ENCODE measurements around the gene SSTR4. TPM values are rescaled to one million over a fixed set of nuclear protein-coding genes. Genes with fewer than 3 reads are reported as not detected.

Gene SSTR4
- total RNA-seq, 1 donor from 2014 or later: not detected

- Mint-ChIP-seq H3K4me1 (no peaks in the 10 kb centered on the region), H3K27me3 (peaks cover 23% of the 10 kb centered on the region), H3K9me3 (no peaks in the 10 kb centered on the region), H3K27ac (no peak overlapping the region), H3K36me3 (ENCODE audit: low read depth) (no peaks in the 10 kb centered on the region), H3K4me3 (no peak overlapping the region)
- no peak for DNase-seq
- intact Hi-C loops (cut with micrococcal nuclease): no loop called here
Observed at GRCh38 chr20:23059001-23059400, 23.9 kb downstream of the SSTR4 start.

- Mint-ChIP-seq H3K36me3 (ENCODE audit: low read depth) (no peaks in the 10 kb centered on the region), H3K4me3 (no peak overlapping the region), H3K9me3 (no peaks in the 10 kb centered on the region), H3K27me3 (peaks cover 21% of the 10 kb centered on the region), H3K27ac (no peak overlapping the region), H3K4me1 (no peaks in the 10 kb centered on the region)
- DNase-seq: no peak
- intact Hi-C loops (cut with micrococcal nuclease): no loop called here
Observed at GRCh38 chr20:23059846-23060245, 24.7 kb downstream of the SSTR4 start.

DNA sequence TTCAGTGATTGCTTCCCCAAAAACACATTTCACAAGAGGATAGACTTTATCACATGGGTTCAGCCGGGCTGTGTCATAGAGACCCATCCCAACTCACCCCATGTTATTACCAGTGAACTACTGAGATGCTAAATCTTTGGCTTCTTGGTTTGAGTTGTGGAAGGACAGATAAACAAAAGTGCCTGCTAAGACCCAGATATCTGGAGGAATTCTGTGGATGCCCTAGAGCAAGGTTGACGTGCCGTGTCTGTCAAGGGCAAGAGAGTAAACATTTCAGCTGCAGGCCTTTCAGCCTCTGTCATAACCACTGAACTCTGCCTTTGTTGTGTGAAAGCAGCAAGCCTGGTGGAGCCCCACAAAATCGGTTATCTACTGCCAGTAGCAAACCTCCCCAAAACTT is 25.5 kb downstream of the SSTR4 start:
- no peaks in the 10 kb centered on the region for H3K9me3 Mint-ChIP-seq
- no peaks in the 10 kb centered on the region for H3K36me3 Mint-ChIP-seq (ENCODE audit: low read depth)
- peaks cover 21% of the 10 kb centered on the region for H3K27me3 Mint-ChIP-seq
- no peak overlapping the region for H3K4me3 Mint-ChIP-seq
- H3K27ac Mint-ChIP-seq: no peak overlapping the region
- intact Hi-C loops (cut with micrococcal nuclease): no loop called here
- H3K4me1 Mint-ChIP-seq: no peaks in the 10 kb centered on the region
- no peak for DNase-seq

DNA sequence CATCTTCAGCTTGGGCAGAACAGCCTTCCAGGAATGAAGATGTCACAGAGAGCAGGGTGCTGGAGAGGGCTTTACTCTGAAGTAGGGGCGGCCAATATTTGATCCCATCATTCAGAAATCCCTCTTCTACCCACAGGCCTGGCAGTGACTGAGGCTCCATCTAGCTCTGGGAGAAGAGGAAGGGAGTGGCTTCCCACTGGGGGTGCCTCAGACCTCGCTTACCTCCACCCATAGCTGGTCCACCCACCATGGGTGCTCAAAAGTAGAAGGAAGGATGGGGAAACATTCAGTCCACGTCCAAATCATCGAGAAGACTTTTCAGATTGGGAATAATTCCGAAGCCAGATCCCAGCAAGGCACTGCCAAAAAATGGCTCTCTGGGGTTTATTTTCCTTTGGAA is 26.1 kb downstream of the SSTR4 start:
- Mint-ChIP-seq H3K9me3 (no peaks in the 10 kb centered on the region), H3K4me3 (no peak overlapping the region), H3K27me3 (peaks cover 17% of the 10 kb centered on the region), H3K4me1 (no peaks in the 10 kb centered on the region), H3K36me3 (ENCODE audit: low read depth) (no peaks in the 10 kb centered on the region), H3K27ac (no peak overlapping the region)
- DNase-seq: no peak
- intact Hi-C loops (cut with micrococcal nuclease): no loop called here

- intact Hi-C loops (cut with micrococcal nuclease): no loop called here
- no peaks in the 10 kb centered on the region for H3K36me3 Mint-ChIP-seq (ENCODE audit: low read depth)
- no peak overlapping the region for H3K27ac Mint-ChIP-seq
- DNase-seq: no peak
- H3K4me1 Mint-ChIP-seq: no peaks in the 10 kb centered on the region
- no peak overlapping the region for H3K4me3 Mint-ChIP-seq
- H3K27me3 Mint-ChIP-seq: peaks cover 18% of the 10 kb centered on the region
- H3K9me3 Mint-ChIP-seq: no peaks in the 10 kb centered on the region
Observed at GRCh38 chr20:23061734-23062561, 26.8 kb downstream of the SSTR4 start.

- Mint-ChIP-seq H3K9me3 (no peaks in the 10 kb centered on the region), H3K27ac (no peak overlapping the region), H3K27me3 (peaks cover 17% of the 10 kb centered on the region), H3K4me1 (no peaks in the 10 kb centered on the region), H3K4me3 (no peak overlapping the region), H3K36me3 (ENCODE audit: low read depth) (no peaks in the 10 kb centered on the region)
- intact Hi-C loops (cut with micrococcal nuclease): no loop called here
- no peak for DNase-seq
Observed at GRCh38 chr20:23062632-23063031, 27.5 kb downstream of the SSTR4 start.

- intact Hi-C loops (cut with micrococcal nuclease): no loop called here
- Mint-ChIP-seq H3K27ac (no peak overlapping the region), H3K9me3 (no peaks in the 10 kb centered on the region), H3K36me3 (ENCODE audit: low read depth) (no peaks in the 10 kb centered on the region), H3K4me3 (no peak overlapping the region), H3K4me1 (no peaks in the 10 kb centered on the region), H3K27me3 (peaks cover 17% of the 10 kb centered on the region)
- no peak for DNase-seq
Observed at GRCh38 chr20:23063168-23063567, 28.1 kb downstream of the SSTR4 start.

GRCh38 chr20:23063581-23063980 is 28.5 kb downstream of the SSTR4 start:
- DNase-seq: no peak
- intact Hi-C loops (cut with micrococcal nuclease): no loop called here
- Mint-ChIP-seq H3K4me1 (no peaks in the 10 kb centered on the region), H3K9me3 (no peaks in the 10 kb centered on the region), H3K27ac (no peak overlapping the region), H3K4me3 (no peak overlapping the region), H3K27me3 (peaks cover 17% of the 10 kb centered on the region), H3K36me3 (ENCODE audit: low read depth) (no peaks in the 10 kb centered on the region)

DNA sequence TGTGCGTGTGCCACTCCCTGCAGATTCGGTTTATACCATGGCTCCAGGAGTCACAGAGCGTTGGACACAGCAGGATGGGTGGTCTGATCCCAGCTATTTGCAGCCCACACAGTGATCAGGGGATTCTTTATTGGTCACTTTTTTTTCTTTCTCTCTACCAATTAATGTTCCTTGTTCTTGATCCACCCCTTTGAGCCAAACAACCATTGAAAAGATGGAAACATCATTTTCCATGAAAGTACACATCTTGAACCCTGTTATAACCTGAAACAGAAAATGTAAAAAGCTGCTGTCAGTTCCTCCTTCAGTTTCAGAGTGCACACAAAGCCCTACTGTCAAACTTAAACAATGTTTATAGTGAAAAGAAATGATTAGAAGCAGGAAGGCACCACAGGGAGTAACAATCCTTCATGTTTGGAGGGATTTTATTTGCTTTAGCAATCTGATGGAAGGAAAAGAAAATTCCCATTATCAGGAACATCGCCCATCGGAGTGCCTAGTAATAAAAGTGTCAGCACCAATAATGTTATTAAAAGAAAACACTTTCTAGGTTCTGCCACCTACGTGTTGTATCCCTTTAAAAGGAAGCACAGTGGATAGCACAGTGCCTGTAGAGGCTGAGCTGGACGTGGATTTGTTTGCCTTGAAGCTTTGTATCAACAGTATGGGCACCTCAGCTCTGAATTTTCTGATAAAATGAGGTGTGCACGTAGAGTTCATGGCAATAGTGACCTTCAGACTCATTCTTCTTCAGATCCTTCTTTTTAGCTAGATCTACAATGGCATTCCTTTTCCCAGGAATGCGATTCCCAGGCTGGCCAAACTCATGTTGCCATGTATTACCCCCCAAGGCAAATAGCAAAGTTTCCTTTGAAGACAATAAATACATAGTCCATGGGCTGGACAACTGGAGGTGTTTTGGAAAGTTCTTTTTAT is 30.4 kb downstream of the SSTR4 start:
- H3K4me1 Mint-ChIP-seq: no peaks in the 10 kb centered on the region
- peaks cover 14% of the 10 kb centered on the region for H3K27me3 Mint-ChIP-seq
- no peak overlapping the region for H3K4me3 Mint-ChIP-seq
- H3K36me3 Mint-ChIP-seq (ENCODE audit: low read depth): no peaks in the 10 kb centered on the region
- H3K27ac Mint-ChIP-seq: no peak overlapping the region
- no peak for DNase-seq
- H3K9me3 Mint-ChIP-seq: no peaks in the 10 kb centered on the region
- intact Hi-C loops (cut with micrococcal nuclease): no loop called here

GRCh38 chr20:23066772-23067171 is 31.7 kb downstream of the SSTR4 start:
- peaks cover 14% of the 10 kb centered on the region for H3K27me3 Mint-ChIP-seq

GRCh38 chr20:23068283-23068682 is 33.2 kb downstream of the SSTR4 start:
- H3K4me3 Mint-ChIP-seq: no peak overlapping the region

More at GRCh38 chr20:23066772-23067171, 31.7 kb downstream of the SSTR4 start:
- no peaks in the 10 kb centered on the region for H3K36me3 Mint-ChIP-seq (ENCODE audit: low read depth)
- no peaks in the 10 kb centered on the region for H3K9me3 Mint-ChIP-seq
- no peak overlapping the region for H3K4me3 Mint-ChIP-seq
- no peak for DNase-seq
- H3K4me1 Mint-ChIP-seq: no peaks in the 10 kb centered on the region
- intact Hi-C loops (cut with micrococcal nuclease): no loop called here
- H3K27ac Mint-ChIP-seq: no peak overlapping the region

GRCh38 chr20:23069108-23069507 is 34.0 kb downstream of the SSTR4 start:
- no peaks in the 10 kb centered on the region for H3K4me1 Mint-ChIP-seq
- DNase-seq: no peak
- no peaks in the 10 kb centered on the region for H3K36me3 Mint-ChIP-seq (ENCODE audit: low read depth)
- no peaks in the 10 kb centered on the region for H3K9me3 Mint-ChIP-seq
- intact Hi-C loops (cut with micrococcal nuclease): no loop called here
- peaks cover 10% of the 10 kb centered on the region for H3K27me3 Mint-ChIP-seq
- H3K27ac Mint-ChIP-seq: no peak overlapping the region
- H3K4me3 Mint-ChIP-seq: no peak overlapping the region

More at GRCh38 chr20:23068283-23068682, 33.2 kb downstream of the SSTR4 start:
- Mint-ChIP-seq H3K36me3 (ENCODE audit: low read depth) (no peaks in the 10 kb centered on the region), H3K27ac (no peak overlapping the region), H3K9me3 (no peaks in the 10 kb centered on the region), H3K4me1 (no peaks in the 10 kb centered on the region), H3K27me3 (peaks cover 12% of the 10 kb centered on the region)
- no peak for DNase-seq
- intact Hi-C loops (cut with micrococcal nuclease): no loop called here

GRCh38 chr20:23071398-23071797 is 36.3 kb downstream of the SSTR4 start:
- intact Hi-C loops (cut with micrococcal nuclease): no loop called here
- Mint-ChIP-seq H3K4me3 (no peak overlapping the region), H3K36me3 (ENCODE audit: low read depth) (no peaks in the 10 kb centered on the region), H3K9me3 (no peaks in the 10 kb centered on the region), H3K4me1 (no peaks in the 10 kb centered on the region), H3K27ac (no peak overlapping the region), H3K27me3 (peaks cover 7% of the 10 kb centered on the region)
- no peak for DNase-seq

DNA sequence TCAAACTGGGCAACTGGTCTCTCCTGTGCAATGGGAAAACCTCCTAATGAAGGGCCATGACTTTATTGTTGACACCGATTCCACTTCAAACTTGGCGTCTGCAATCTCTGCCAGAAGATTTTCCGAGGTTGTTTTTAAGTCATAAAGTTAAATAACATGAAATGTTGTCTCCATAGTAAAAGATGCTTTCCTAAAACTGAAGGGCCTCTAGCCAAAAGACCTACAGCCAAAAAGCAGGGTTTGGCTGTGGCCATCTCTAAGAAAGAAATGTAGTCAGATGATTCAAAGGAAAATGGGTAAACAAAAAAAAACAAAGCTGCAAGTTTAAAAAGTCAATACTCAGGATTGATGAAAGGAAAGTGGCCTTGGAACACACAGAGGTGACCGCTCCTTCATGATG is 36.9 kb downstream of the SSTR4 start:
- intact Hi-C loops (cut with micrococcal nuclease): no loop called here
- Mint-ChIP-seq H3K27me3 (peaks cover 4% of the 10 kb centered on the region), H3K4me1 (no peaks in the 10 kb centered on the region), H3K36me3 (ENCODE audit: low read depth) (no peaks in the 10 kb centered on the region), H3K27ac (no peak overlapping the region), H3K9me3 (no peaks in the 10 kb centered on the region), H3K4me3 (no peak overlapping the region)
- no peak for DNase-seq
